ENCODE measurements around the gene CDC73. TPM values are rescaled to one million over a fixed set of nuclear protein-coding genes. Genes with fewer than 3 reads are reported as not detected.

CDC73 gene
- total RNA-seq, 4 donors from 2014 or later = 41.4 to 89.4 (median 51.5) TPM

GRCh38 chr1:193108471-193108870 is 13.4 kb upstream of the CDC73 start:
- Histone ChIP-seq H3K4me1 (peaks cover 0 to 27% (median 12%) of the 10 kb centered on the region in 4 donors), H3K27me3 (no peaks in the 10 kb centered on the region), H3K4me3 (no peak overlapping the region), H3K9me3 (no peaks in the 10 kb centered on the region), H3K36me3 (no peaks in the 10 kb centered on the region), H3K27ac (no peak overlapping the region)
- no peak for DNase-seq (ENCODE audit: low spot score in 2 of 2)
- 72 to 74% methylated on average over 3 of the region's 3 CpGs for WGBS, 2 donors
- TF ChIP-seq POLR2A (IDR thresholded peaks at IDR 0.05) (no peak), EP300 (IDR thresholded peaks at IDR 0.05) (no peak)
- TF ChIP-seq, protein P1, sequence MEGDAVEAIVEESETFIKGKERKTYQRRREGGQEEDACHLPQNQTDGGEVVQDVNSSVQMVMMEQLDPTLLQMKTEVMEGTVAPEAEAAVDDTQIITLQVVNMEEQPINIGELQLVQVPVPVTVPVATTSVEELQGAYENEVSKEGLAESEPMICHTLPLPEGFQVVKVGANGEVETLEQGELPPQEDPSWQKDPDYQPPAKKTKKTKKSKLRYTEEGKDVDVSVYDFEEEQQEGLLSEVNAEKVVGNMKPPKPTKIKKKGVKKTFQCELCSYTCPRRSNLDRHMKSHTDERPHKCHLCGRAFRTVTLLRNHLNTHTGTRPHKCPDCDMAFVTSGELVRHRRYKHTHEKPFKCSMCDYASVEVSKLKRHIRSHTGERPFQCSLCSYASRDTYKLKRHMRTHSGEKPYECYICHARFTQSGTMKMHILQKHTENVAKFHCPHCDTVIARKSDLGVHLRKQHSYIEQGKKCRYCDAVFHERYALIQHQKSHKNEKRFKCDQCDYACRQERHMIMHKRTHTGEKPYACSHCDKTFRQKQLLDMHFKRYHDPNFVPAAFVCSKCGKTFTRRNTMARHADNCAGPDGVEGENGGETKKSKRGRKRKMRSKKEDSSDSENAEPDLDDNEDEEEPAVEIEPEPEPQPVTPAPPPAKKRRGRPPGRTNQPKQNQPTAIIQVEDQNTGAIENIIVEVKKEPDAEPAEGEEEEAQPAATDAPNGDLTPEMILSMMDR (IDR thresholded peaks at IDR 0.05) = no peak

GRCh38 chr1:193109619-193110018 is 12.2 kb upstream of the CDC73 start:
- no peak for TF ChIP-seq EP300 (IDR thresholded peaks at IDR 0.05)
- TF ChIP-seq POLR2A (IDR thresholded peaks at IDR 0.05) = no peak
- TF ChIP-seq, protein P1 (IDR thresholded peaks at IDR 0.05) = no peak

GRCh38 chr1:193110246-193110645 is 11.6 kb upstream of the CDC73 start:
- Histone ChIP-seq H3K4me1 (peaks cover 0 to 19% (median 3%) of the 10 kb centered on the region in 4 donors), H3K9me3 (no peaks in the 10 kb centered on the region), H3K27me3 (no peaks in the 10 kb centered on the region), H3K27ac (peak overlapping the region in 2 of 4 donors; percentile 68 to 84), H3K36me3 (no peaks in the 10 kb centered on the region), H3K4me3 (no peak overlapping the region)
- DNase-seq (ENCODE audit: low spot score in 2 of 2) = no peak
- WGBS, 2 donors = 88 to 96% methylated on average over 1 of the region's 1 CpG
- TF ChIP-seq, protein P1 (IDR thresholded peaks at IDR 0.05) = no peak
- TF ChIP-seq POLR2A (IDR thresholded peaks at IDR 0.05) (no peak), EP300 (IDR thresholded peaks at IDR 0.05) (no peak)

More at GRCh38 chr1:193109619-193110018, 12.2 kb upstream of the CDC73 start:
- Histone ChIP-seq H3K27ac (no peak overlapping the region), H3K4me1 (peaks cover 0 to 19% (median 3%) of the 10 kb centered on the region in 4 donors), H3K9me3 (no peaks in the 10 kb centered on the region), H3K36me3 (no peaks in the 10 kb centered on the region), H3K4me3 (no peak overlapping the region), H3K27me3 (no peaks in the 10 kb centered on the region)
- WGBS, 2 donors = 94 to 97% methylated on average over 1 of the region's 1 CpG
- DNase-seq (ENCODE audit: low spot score in 2 of 2) = no peak

GRCh38 chr1:193110864-193111263 is 11.0 kb upstream of the CDC73 start:
- TF ChIP-seq EP300 (IDR thresholded peaks at IDR 0.05) (no peak), POLR2A (IDR thresholded peaks at IDR 0.05) (no peak)
- TF ChIP-seq, protein P1 (IDR thresholded peaks at IDR 0.05) = no peak
- no peaks in the 10 kb centered on the region for H3K27me3 ChIP-seq
- 74 to 79% methylated on average over 3 of the region's 3 CpGs for WGBS, 2 donors
- peaks cover 0 to 15% (median 3%) of the 10 kb centered on the region in 4 donors for H3K4me1 ChIP-seq
- H3K9me3 ChIP-seq = no peaks in the 10 kb centered on the region
- H3K27ac ChIP-seq = peak overlapping the region in 2 of 4 donors; percentile 68 to 84
- DNase-seq (ENCODE audit: low spot score in 2 of 2) = no peak
- H3K36me3 ChIP-seq = no peaks in the 10 kb centered on the region
- no peak overlapping the region for H3K4me3 ChIP-seq

- WGBS, 2 donors = 23 to 27% methylated on average over 6 of the region's 6 CpGs
- no peaks in the 10 kb centered on the region for H3K9me3 ChIP-seq
- no peaks in the 10 kb centered on the region for H3K36me3 ChIP-seq
- H3K27me3 ChIP-seq = no peaks in the 10 kb centered on the region
- no peak for TF ChIP-seq POLR2A (IDR thresholded peaks at IDR 0.05)
- TF ChIP-seq, protein P1 (IDR thresholded peaks at IDR 0.05) = no peak
- TF ChIP-seq EP300 (IDR thresholded peaks at IDR 0.05) = peak in 1 of 2 donors; percentile 32
- H3K4me3 ChIP-seq = no peak overlapping the region
- peak; percentile 31 to 35 for DNase-seq (ENCODE audit: low spot score in 2 of 2)
- peaks cover 0 to 13% (median 3%) of the 10 kb centered on the region in 4 donors for H3K4me1 ChIP-seq
- H3K27ac ChIP-seq = peak overlapping the region; percentile 2 to 84 (median 64)
These were observed 10.2 kb upstream of the CDC73 start for GRCh38 chr1:193111641-193112090.
